Liver (tissue), 9 donors: ENCODE measurements around the gene SAAL1. TPM values are rescaled to one million over a fixed set of nuclear protein-coding genes. Genes with fewer than 3 reads are reported as not detected.
"Not testable (repeated sequence)": the region's sequence is repeated elsewhere in the genome, so short reads cannot be mapped to it uniquely, and the experiment has no call there.

Source experiments
- DNase-seq: peaks from one replicate; pipeline ENCODE4 v3.0.0-alpha.2; 2017; ENCODE audit warnings: low spot score
- H3K27ac ChIP-seq, 2 donors: one replicate each; pipeline ENCODE4 v1.7.0; 2013; ENCODE audit warnings: inconsistent platforms in 2 of 2, low read length in 2 of 2, control low read depth in 1 of 2, low read depth in 1 of 2, mild to moderate bottlenecking in 1 of 2
- H3K27me3 ChIP-seq, 4 donors: one replicate each; pipeline versions ENCODE4 v1.6.1 to v1.7.0; 2013; ENCODE audit warnings: low read length in 3 of 4, inconsistent platforms in 1 of 4, mild to moderate bottlenecking in 1 of 4, moderate library complexity in 1 of 4; ENCODE audit not compliant: control insufficient read depth in 4 of 4, insufficient read depth in 4 of 4
- H3K36me3 ChIP-seq, 4 donors: one replicate each; pipeline versions ENCODE4 v1.6.1 to v1.7.0; 2013; ENCODE audit warnings: low read length in 3 of 4, mild to moderate bottlenecking in 3 of 4, low read depth in 1 of 4, moderate library complexity in 1 of 4; ENCODE audit not compliant: control insufficient read depth in 4 of 4, insufficient read depth in 3 of 4
- H3K4me1 ChIP-seq, 4 donors: one replicate each; pipeline versions ENCODE4 v1.6.1 to v1.7.0; 2013; ENCODE audit warnings: low read length in 3 of 4, mild to moderate bottlenecking in 3 of 4, moderate library complexity in 1 of 4; ENCODE audit not compliant: control insufficient read depth in 4 of 4, insufficient read depth in 4 of 4
- H3K4me3 ChIP-seq, 3 donors: one replicate each; pipeline versions ENCODE4 v1.6.1 to v1.7.0; 2013; ENCODE audit warnings: low read length in 3 of 3, control low read depth in 1 of 3, low read depth in 1 of 3, mild to moderate bottlenecking in 1 of 3
- H3K9ac ChIP-seq, 2 donors: one replicate each; pipeline ENCODE4 v1.7.0; 2013; ENCODE audit warnings: low read length in 2 of 2, mild to moderate bottlenecking in 2 of 2, moderate library complexity in 2 of 2, control low read depth in 1 of 2, low read depth in 1 of 2
- H3K9me3 ChIP-seq, 4 donors: one replicate each; pipeline versions ENCODE4 v1.6.1 to v1.7.0; 2013; ENCODE audit warnings: low read length in 3 of 4; ENCODE audit not compliant: control insufficient read depth in 4 of 4
- ATF3 ChIP-seq: IDR thresholded peaks from 2 replicates; pipeline ENCODE4 v1.6.1; 2016; ENCODE audit warnings: antibody characterized with exemption
- FOXA2 ChIP-seq: IDR thresholded peaks from 2 replicates; pipeline ENCODE4 v1.6.1; 2016; ENCODE audit warnings: antibody characterized with exemption
- HNF4A ChIP-seq, 2 donors: conservative IDR thresholded peaks; 2 replicates each; pipeline ENCODE4 v1.6.1; 2016; ENCODE audit warnings: antibody characterized with exemption in 2 of 2, mild to moderate bottlenecking in 2 of 2
- HNF4G ChIP-seq: IDR thresholded peaks from 2 replicates; pipeline ENCODE4 v1.6.1; 2016; ENCODE audit warnings: antibody characterized with exemption
- NR2F2 ChIP-seq: IDR thresholded peaks from 2 replicates; pipeline ENCODE4 v1.6.1; 2016; ENCODE audit warnings: antibody characterized with exemption
- RAD21 ChIP-seq, 2 donors: IDR thresholded peaks; 2 replicates each; pipeline ENCODE4 v1.6.1; 2016; ENCODE audit warnings: antibody characterized with exemption in 2 of 2, mild to moderate bottlenecking in 2 of 2
- ZBTB33 ChIP-seq: IDR thresholded peaks from 2 replicates; pipeline ENCODE4 v1.6.1; 2016; ENCODE audit warnings: antibody characterized with exemption
- WGBS: extraction: QIAGEN DNeasy Blood & Tissue Kit; methylation state at CpG from one replicate; pipeline ENCODE4 v1.1.7; 2013; 5-methylcytosine and 5-hydroxymethylcytosine counted together
- polyA plus RNA-seq, 2 donors: library from polyadenylated mRNA; stranded (reverse) in 1 of 2; unstranded in 1 of 2; fragments of 200-250 nt in 1 of 2; fragments of >200 nt in 1 of 2; fragmentation: Nextera tagmentation in 1 of 2; extraction: Ambion mirVana in 1 of 2; gene quantifications; one replicate each; pipeline versions ENCODE4 v1.2.1 to v1.2.3, GENCODE V29; 2013 to 2015
- total RNA-seq, 2 donors: library from RNA; depleted of rRNA; stranded (reverse); fragments of >200 nt; gene quantifications; one replicate each; pipeline ENCODE4 v1.2.3, GENCODE V29; 2014
- TF ChIP-seq, protein P1 (sequence below): IDR thresholded peaks from 2 replicates; pipeline ENCODE4 v1.6.1; 2016; ENCODE audit warnings: antibody characterized with exemption
- TF ChIP-seq, protein P2 (sequence below): fragments of 150-350 bp; IDR thresholded peaks from 2 replicates; pipeline ENCODE4 v1.5.1; 2017; ENCODE audit warnings: improper control_type of control experiment, low read depth, low read length; ENCODE audit not compliant: missing input control
- donor health status: healthy.
- donor health status: healthy.
- donor health status: healthy.
- donor health status: healthy.
- donor health status: healthy.

Gene SAAL1
- total and polyA plus RNA-seq, 4 donors, result 3.6 to 10.6 (median 5.0) TPM

DNA sequence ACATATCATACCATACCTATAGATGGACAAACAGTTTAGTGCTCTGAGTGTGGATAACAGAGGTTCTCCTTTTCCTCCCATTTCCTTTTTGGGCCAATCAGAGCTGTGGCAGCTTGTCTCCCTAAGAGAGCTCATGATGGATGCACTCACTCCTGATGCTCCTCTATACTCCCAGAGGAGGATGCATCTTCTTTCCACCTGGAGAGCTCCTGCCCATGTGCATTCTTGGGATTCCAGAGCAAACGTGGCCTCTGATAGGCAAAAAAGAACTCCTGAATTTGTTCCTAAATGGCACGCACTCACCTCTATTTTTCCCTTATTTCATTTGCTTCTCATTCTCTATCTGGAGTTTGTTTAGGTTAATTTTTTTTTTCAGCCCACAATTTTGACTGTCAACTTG is 29.4 kb upstream of the SAAL1 start:
- no peaks in the 10 kb centered on the region for H3K36me3 ChIP-seq
- H3K4me3 ChIP-seq, result no peak overlapping the region
- no peak overlapping the region for H3K27ac ChIP-seq
- no peak for TF ChIP-seq ATF3
- no peak for TF ChIP-seq HNF4G
- no peak for TF ChIP-seq FOXA2
- TF ChIP-seq HNF4A (conservative IDR thresholded peaks at IDR 0.05), result no peak
- TF ChIP-seq NR2F2, result no peak
- no peak for TF ChIP-seq RAD21 (IDR thresholded peaks at IDR 0.05)
- TF ChIP-seq, protein P1, sequence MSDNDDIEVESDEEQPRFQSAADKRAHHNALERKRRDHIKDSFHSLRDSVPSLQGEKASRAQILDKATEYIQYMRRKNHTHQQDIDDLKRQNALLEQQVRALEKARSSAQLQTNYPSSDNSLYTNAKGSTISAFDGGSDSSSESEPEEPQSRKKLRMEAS, result no peak
- TF ChIP-seq, protein P2, sequence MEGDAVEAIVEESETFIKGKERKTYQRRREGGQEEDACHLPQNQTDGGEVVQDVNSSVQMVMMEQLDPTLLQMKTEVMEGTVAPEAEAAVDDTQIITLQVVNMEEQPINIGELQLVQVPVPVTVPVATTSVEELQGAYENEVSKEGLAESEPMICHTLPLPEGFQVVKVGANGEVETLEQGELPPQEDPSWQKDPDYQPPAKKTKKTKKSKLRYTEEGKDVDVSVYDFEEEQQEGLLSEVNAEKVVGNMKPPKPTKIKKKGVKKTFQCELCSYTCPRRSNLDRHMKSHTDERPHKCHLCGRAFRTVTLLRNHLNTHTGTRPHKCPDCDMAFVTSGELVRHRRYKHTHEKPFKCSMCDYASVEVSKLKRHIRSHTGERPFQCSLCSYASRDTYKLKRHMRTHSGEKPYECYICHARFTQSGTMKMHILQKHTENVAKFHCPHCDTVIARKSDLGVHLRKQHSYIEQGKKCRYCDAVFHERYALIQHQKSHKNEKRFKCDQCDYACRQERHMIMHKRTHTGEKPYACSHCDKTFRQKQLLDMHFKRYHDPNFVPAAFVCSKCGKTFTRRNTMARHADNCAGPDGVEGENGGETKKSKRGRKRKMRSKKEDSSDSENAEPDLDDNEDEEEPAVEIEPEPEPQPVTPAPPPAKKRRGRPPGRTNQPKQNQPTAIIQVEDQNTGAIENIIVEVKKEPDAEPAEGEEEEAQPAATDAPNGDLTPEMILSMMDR, result no peak
- no peak for TF ChIP-seq ZBTB33
- H3K4me1 ChIP-seq, result no peaks in the 10 kb centered on the region
- no peak overlapping the region for H3K9ac ChIP-seq
- no peaks in the 10 kb centered on the region for H3K9me3 ChIP-seq
- 52% methylated on average over 2 of the region's 2 CpGs for WGBS
- H3K27me3 ChIP-seq, result no peaks in the 10 kb centered on the region
- DNase-seq, result no peak

- TF ChIP-seq, protein P1, result no peak
- TF ChIP-seq HNF4A (conservative IDR thresholded peaks at IDR 0.05), result no peak
- no peak for TF ChIP-seq HNF4G
- Histone ChIP-seq H3K27me3 (no peaks in the 10 kb centered on the region), H3K4me1 (no peaks in the 10 kb centered on the region), H3K4me3 (no peak within 1 kb of the TSS), H3K27ac (no peak within 1 kb of the TSS), H3K9ac (no peak within 1 kb of the TSS), H3K9me3 (no peaks in the 10 kb centered on the region), H3K36me3 (no peaks in the 10 kb centered on the region)
- no peak for DNase-seq
- 71% methylated on average over 3 of the region's 3 CpGs for WGBS
Observed at GRCh38 chr11:18132341-18132740, 26.5 kb upstream of the SAAL1 start, which contains the start of gene MRGPRX3. Gene MRGPRX3 (plus strand): TSS chr11:18132571. CDS start chr11:18137203, 4,632 bp downstream.

- H3K4me1 ChIP-seq, H3K4me3 ChIP-seq, H3K36me3 ChIP-seq, H3K9ac ChIP-seq, DNase-seq, H3K9me3 ChIP-seq, H3K27ac ChIP-seq, H3K27me3 ChIP-seq: not testable (repeated sequence)
- 78% methylated on average over 4 of the region's 4 CpGs for WGBS
Observed at GRCh38 chr11:18131115-18131514, 25.2 kb upstream of the SAAL1 start.

DNA sequence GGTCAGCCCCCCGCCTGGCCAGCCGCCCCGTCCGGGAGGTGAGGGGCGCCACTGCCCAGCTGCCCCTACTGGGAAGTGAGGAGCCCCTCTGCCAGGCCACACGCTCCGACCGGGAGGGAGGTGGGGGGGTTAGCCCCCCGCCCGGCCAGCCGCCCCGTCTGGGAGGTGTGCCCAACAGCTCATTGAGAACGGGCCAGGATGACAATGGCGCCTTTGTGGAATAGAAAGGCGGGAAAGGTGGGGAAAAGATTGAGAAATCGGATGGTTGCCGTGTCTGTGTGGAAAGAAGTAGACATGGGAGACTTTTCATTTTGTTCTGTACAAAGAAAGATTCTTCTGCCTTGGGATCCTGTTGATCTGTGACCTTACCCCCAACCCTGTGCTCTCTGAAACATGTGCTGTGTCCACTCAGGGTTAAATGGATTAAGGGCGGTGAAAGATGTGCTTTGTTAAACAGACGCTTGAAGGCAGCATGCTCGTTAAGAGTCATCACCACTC is 15.5 kb upstream of the SAAL1 start:
- WGBS, result 83% methylated on average over 20 of the region's 20 CpGs
- H3K4me1 ChIP-seq, H3K9me3 ChIP-seq, H3K27me3 ChIP-seq, H3K9ac ChIP-seq, H3K36me3 ChIP-seq, DNase-seq, H3K27ac ChIP-seq, H3K4me3 ChIP-seq: not testable (repeated sequence)
